ENCODE data around the gene LMTK2. TPM values are rescaled to one million over a fixed set of nuclear protein-coding genes. Genes with fewer than 3 reads are reported as not detected.

Gene LMTK2
- total and polyA plus RNA-seq, 2 donors (not counting 1 experiment from before 2014, with no cell fraction given) = 4.9 to 13.1 TPM

DNA sequence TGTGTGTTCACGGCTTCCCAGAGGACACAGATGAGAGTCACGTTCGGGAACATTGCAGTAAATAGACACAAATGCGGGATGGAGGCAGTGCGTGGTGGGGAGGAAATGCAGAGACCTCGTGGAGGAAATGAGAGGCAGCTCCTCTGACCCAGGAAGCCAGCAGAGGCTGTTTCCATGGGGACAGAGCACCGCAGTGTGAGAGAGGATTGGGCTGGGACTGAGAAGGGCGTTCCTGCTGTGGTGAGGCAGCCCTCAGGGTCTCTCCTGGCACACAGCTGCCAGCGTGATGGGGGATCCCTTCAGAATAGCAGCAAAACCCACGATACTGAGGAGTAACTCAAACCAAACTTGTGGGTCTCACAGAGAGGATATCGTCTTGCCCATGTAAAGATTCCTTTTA, 82.9 kb downstream of the LMTK2 start:
- no peak for ATAC-seq (ENCODE audit: low read depth)
- peaks cover 0 to 21% of the 10 kb centered on the region in 2 experiments for H3K36me3 ChIP-seq (replicated peaks in 1 of 2; ENCODE audit: control extremely low read depth in 1 of 2, control insufficient read depth in 1 of 2, extremely low read depth in 1 of 2, insufficient read depth in 2 of 2, low read length in 1 of 2)

DNA sequence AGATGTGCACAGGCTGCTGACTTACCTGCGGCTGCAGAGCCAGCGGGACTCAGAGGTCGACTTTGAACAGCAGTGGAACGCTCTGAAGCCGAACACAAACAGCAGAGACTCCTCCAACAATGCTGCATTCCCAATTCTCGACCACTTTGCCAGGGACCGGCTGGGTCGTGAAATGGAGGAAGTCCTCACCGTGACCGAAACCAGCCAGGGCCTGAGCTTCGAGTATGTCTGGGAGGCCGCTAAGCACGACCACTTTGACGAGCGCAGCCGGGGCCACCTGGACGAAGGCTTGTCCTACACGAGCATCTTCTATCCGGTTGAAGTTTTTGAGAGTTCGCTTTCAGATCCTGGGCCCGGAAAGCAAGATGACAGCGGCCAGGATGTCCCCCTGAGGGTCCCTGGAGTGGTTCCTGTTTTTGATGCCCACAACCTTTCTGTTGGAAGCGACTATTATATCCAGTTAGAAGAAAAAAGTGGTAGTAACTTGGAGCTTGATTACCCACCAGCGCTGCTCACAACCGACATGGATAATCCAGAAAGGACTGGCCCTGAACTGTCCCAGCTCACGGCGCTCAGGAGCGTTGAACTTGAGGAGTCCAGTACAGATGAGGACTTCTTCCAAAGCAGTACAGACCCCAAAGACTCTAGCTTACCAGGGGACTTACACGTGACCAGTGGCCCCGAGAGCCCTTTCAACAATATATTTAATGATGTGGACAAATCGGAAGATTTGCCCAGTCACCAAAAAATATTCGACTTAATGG, 85.2 kb downstream of the LMTK2 start:
- WGBS (ENCODE audit: insufficient coverage) = 98% methylated on average over 28 of the region's 32 CpGs
- H3K4me3 Mint-ChIP-seq = no peak overlapping the region
- H3K36me3 ChIP-seq (replicated peaks in 1 of 2; ENCODE audit: control extremely low read depth in 1 of 2, control insufficient read depth in 1 of 2, extremely low read depth in 1 of 2, insufficient read depth in 2 of 2, low read length in 1 of 2) = peaks cover 0 to 21% of the 10 kb centered on the region in 2 experiments
- H3K4me3 ChIP-seq (ENCODE audit: control extremely low read depth in 1 of 5, extremely low read depth in 1 of 5, insufficient read depth in 1 of 5, low read depth in 2 of 5, low read length in 4 of 5) = no peak overlapping the region
- H3K27me3 ChIP-seq (replicated peaks in 1 of 4; ENCODE audit: control extremely low read depth in 1 of 4, control insufficient read depth in 3 of 4, insufficient read depth in 4 of 4, low read length in 3 of 4) = peaks cover 0 to 16% (median 5%) of the 10 kb centered on the region in 4 experiments
- no peak for ATAC-seq (ENCODE audit: low read depth)
- peaks cover 0 to 9% (median 0%) of the 10 kb centered on the region in 3 donors for H3K9me3 ChIP-seq (ENCODE audit: control extremely low read depth in 1 of 3, control insufficient read depth in 2 of 3, insufficient read depth in 1 of 3, low read length in 2 of 3)
- no peak overlapping the region for H3K27ac ChIP-seq (ENCODE audit: low read length in 2 of 2)
- H4K20me1 ChIP-seq (ENCODE audit: control insufficient read depth, insufficient read depth, low read length, poor library complexity, severe bottlenecking) = no peaks in the 10 kb centered on the region
- H3K9me3 Mint-ChIP-seq (ENCODE audit: insufficient read depth) = no peaks in the 10 kb centered on the region
- H3K9ac ChIP-seq (ENCODE audit: low read length) = no peak overlapping the region
- no peak overlapping the region for H2AFZ ChIP-seq (ENCODE audit: insufficient read depth, low read depth, low read length, poor library complexity, severe bottlenecking)
- DNase-seq = no peak
- peaks cover 11% of the 10 kb centered on the region for H3K4me1 Mint-ChIP-seq
- no peak overlapping the region for H3K4me2 ChIP-seq (replicated peaks; ENCODE audit: low read depth, low read length, poor library complexity, severe bottlenecking)
- TF ChIP-seq, protein P1, sequence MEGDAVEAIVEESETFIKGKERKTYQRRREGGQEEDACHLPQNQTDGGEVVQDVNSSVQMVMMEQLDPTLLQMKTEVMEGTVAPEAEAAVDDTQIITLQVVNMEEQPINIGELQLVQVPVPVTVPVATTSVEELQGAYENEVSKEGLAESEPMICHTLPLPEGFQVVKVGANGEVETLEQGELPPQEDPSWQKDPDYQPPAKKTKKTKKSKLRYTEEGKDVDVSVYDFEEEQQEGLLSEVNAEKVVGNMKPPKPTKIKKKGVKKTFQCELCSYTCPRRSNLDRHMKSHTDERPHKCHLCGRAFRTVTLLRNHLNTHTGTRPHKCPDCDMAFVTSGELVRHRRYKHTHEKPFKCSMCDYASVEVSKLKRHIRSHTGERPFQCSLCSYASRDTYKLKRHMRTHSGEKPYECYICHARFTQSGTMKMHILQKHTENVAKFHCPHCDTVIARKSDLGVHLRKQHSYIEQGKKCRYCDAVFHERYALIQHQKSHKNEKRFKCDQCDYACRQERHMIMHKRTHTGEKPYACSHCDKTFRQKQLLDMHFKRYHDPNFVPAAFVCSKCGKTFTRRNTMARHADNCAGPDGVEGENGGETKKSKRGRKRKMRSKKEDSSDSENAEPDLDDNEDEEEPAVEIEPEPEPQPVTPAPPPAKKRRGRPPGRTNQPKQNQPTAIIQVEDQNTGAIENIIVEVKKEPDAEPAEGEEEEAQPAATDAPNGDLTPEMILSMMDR (IDR thresholded peaks at IDR 0.05) = no peak
- ChIA-PET CTCF (interaction anchor here (1.0 kb wide), 1 partner anchor 23 kb away, joined by 3 read pairs; no protein-coding TSS in a partner anchor), POLR2A (no interaction called here)
- H3K27ac Mint-ChIP-seq = no peak overlapping the region
- H3K79me2 ChIP-seq (ENCODE audit: control insufficient read depth, insufficient read depth, low read length) = no peaks in the 10 kb centered on the region
- peaks cover 1 to 4% of the 10 kb centered on the region in 2 donors for H3K4me1 ChIP-seq (ENCODE audit: control insufficient read depth in 2 of 2, insufficient read depth in 2 of 2, low read length in 2 of 2)
- H3K27me3 Mint-ChIP-seq = peaks cover 6% of the 10 kb centered on the region
- intact Hi-C loops (cut with micrococcal nuclease) = no loop called here

More for the DNA sequence above, 82.9 kb downstream of the LMTK2 start:
- H3K27ac ChIP-seq (ENCODE audit: low read length in 2 of 2) = no peak overlapping the region
- peaks cover 0 to 16% (median 5%) of the 10 kb centered on the region in 4 experiments for H3K27me3 ChIP-seq (replicated peaks in 1 of 4; ENCODE audit: control extremely low read depth in 1 of 4, control insufficient read depth in 3 of 4, insufficient read depth in 4 of 4, low read length in 3 of 4)
- no peak overlapping the region for H3K9ac ChIP-seq (ENCODE audit: low read length)
- no peaks in the 10 kb centered on the region for H4K20me1 ChIP-seq (ENCODE audit: control insufficient read depth, insufficient read depth, low read length, poor library complexity, severe bottlenecking)
- intact Hi-C loops (cut with micrococcal nuclease) = no loop called here
- H3K4me1 ChIP-seq (ENCODE audit: control insufficient read depth in 2 of 2, insufficient read depth in 2 of 2, low read length in 2 of 2) = peaks cover 4% of the 10 kb centered on the region in 2 donors
- H3K4me3 Mint-ChIP-seq = no peak overlapping the region
- ChIA-PET CTCF (interaction anchor here (3.8 kb wide), 1 partner anchor 21 kb away, joined by 16 read pairs; no protein-coding TSS in a partner anchor), POLR2A (no interaction called here)
- DNase-seq = no peak
- H2AFZ ChIP-seq (ENCODE audit: insufficient read depth, low read depth, low read length, poor library complexity, severe bottlenecking) = no peak overlapping the region
- H3K79me2 ChIP-seq (ENCODE audit: control insufficient read depth, insufficient read depth, low read length) = no peaks in the 10 kb centered on the region
- peaks cover 0 to 9% (median 0%) of the 10 kb centered on the region in 3 donors for H3K9me3 ChIP-seq (ENCODE audit: control extremely low read depth in 1 of 3, control insufficient read depth in 2 of 3, insufficient read depth in 1 of 3, low read length in 2 of 3)
- H3K27me3 Mint-ChIP-seq = no peaks in the 10 kb centered on the region
- peaks cover 15% of the 10 kb centered on the region for H3K4me1 Mint-ChIP-seq
- no peak overlapping the region for H3K4me3 ChIP-seq (ENCODE audit: control extremely low read depth in 1 of 5, extremely low read depth in 1 of 5, insufficient read depth in 1 of 5, low read depth in 2 of 5, low read length in 4 of 5)
- H3K27ac Mint-ChIP-seq = no peak overlapping the region
- 97% methylated on average over 8 of the region's 11 CpGs for WGBS (ENCODE audit: insufficient coverage)
- TF ChIP-seq EZH2 (IDR thresholded peaks at IDR 0.05; ENCODE audit: borderline replicate concordance, insufficient read depth, low read depth, low read length, poor library complexity, severe bottlenecking) = no peak
- TF ChIP-seq, protein P1 (IDR thresholded peaks at IDR 0.05) = no peak
- H3K9me3 Mint-ChIP-seq (ENCODE audit: insufficient read depth) = no peaks in the 10 kb centered on the region
- H3K4me2 ChIP-seq (replicated peaks; ENCODE audit: low read depth, low read length, poor library complexity, severe bottlenecking) = no peak overlapping the region

Measured in B cell (primary cell).